ENCODE results near the gene ATP4B. TPM values are rescaled to one million over a fixed set of nuclear protein-coding genes. Genes with fewer than 3 reads are reported as not detected.

ATP4B gene
- total RNA-seq, 1 experiment from 2014 or later, result not detected

DNA sequence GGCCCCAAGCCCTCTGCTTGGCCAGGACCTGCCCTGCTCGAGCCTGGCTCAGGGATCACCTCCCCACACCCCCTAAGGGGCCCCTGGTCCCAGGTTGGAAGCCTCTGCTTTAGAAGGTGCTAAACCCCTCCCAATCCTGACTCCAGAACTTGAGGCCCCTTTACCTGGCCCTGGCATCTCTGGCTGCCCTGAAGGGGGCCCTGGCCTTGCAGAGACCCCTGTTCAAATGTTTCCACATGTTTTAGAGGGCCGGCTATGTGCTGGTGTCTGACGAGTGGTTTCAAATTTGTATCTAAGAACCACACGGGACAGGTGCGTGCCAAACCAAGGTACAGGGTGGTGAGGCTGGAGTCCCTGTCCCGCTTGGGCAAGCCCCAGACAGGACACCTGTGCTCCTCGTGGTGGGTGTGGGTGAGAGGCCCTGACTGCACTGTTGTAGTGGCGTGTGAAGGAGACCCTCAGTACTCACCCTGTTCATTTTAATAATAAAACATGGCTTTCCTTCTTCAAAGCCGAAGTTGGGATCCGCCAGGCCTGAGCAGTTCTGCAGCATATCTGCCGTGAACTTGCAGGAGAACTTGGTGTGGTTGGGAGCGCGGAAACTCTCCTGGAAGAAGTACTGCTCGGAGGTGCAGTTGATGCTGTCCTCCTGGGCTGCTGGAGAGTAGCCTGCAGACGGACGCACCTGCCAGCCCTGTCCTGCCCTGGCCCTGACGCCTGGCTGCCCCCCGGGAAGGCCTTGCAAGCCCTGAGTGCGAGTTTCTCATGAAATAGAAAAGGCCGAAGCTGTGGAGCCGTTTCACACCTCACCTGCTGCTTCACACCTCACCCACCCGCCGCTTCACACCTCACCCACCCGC lies 5.4 kb downstream of the ATP4B start:
- H3K9me3 Mint-ChIP-seq, result peaks cover 0 to 4% of the 10 kb centered on the region in 2 experiments; a peak in 2 of 5 replicates
- Histone ChIP-seq H3K23ac (ENCODE audit: insufficient read length, low read depth, low read length) (no peak overlapping the region), H4K20me1 (ENCODE audit: control insufficient read depth, insufficient read depth, insufficient read length) (no peaks in the 10 kb centered on the region), H2BK120ac (ENCODE audit: low read depth, low read length, poor library complexity, severe bottlenecking) (no peak overlapping the region), H3K79me1 (ENCODE audit: insufficient read depth, low read depth, low read length, poor library complexity, severe bottlenecking) (no peaks in the 10 kb centered on the region), H3K27ac (ENCODE audit: insufficient read length, low read depth, low read length) (no peak overlapping the region), H3T11ph (ENCODE audit: low read length) (no peak overlapping the region), H2AK5ac (ENCODE audit: insufficient read length, low read length) (no peak overlapping the region), H4K91ac (ENCODE audit: insufficient read length, low read depth, low read length) (no peak overlapping the region), H3K56ac (ENCODE audit: insufficient read length, low read depth, low read length) (no peak overlapping the region), H3K9me3 (ENCODE audit: control insufficient read depth, low read depth, low read length) (no peaks in the 10 kb centered on the region), H3K18ac (ENCODE audit: insufficient read length, low read depth, low read length) (no peak overlapping the region), H3K23me2 (ENCODE audit: insufficient read length, low read depth, low read length, poor library complexity, severe bottlenecking) (no peaks in the 10 kb centered on the region), H4K8ac (replicated peaks; ENCODE audit: insufficient read length, low read depth, low read length) (no peak overlapping the region), H3K27me3 (ENCODE audit: insufficient read depth, low read length) (no peaks in the 10 kb centered on the region), H3K79me2 (ENCODE audit: insufficient read depth, low read length) (no peaks in the 10 kb centered on the region), H3K14ac (ENCODE audit: insufficient read depth, low read length) (no peak overlapping the region), H2BK12ac (ENCODE audit: insufficient read length, low read depth, low read length) (no peak overlapping the region), H4K5ac (ENCODE audit: insufficient read length, low read depth, low read length) (no peak overlapping the region), H3K4ac (ENCODE audit: low read depth, low read length) (no peak overlapping the region), H2BK5ac (ENCODE audit: insufficient read length, low read length) (no peak overlapping the region), H3K9ac (ENCODE audit: extremely low read depth, insufficient read length, low read length) (no peak overlapping the region), H3K4me1 (ENCODE audit: insufficient read depth, low read length) (no peaks in the 10 kb centered on the region), H2BK20ac (ENCODE audit: low read depth, low read length, poor library complexity, severe bottlenecking) (no peak overlapping the region), H2BK15ac (ENCODE audit: low read depth, low read length) (no peak overlapping the region), H2AFZ (ENCODE audit: low read length) (no peak overlapping the region), H3K4me2 (ENCODE audit: insufficient read depth, insufficient read length, low read length) (no peak overlapping the region)
- no CpG with 5 or more reads among the region's 24 CpGs for WGBS (ENCODE audit: extremely low coverage, insufficient read length, low lambda C conversion rate)
- H3K4me3 Mint-ChIP-seq, result no peak overlapping the region
- peaks cover 7% of the 10 kb centered on the region in 2 experiments for H3K4me1 Mint-ChIP-seq
- no peak for DNase-seq
- no peak for TF ChIP-seq CTCF (conservative IDR thresholded peaks at IDR 0.05)
- peaks cover 0 to 14% (median 10%) of the 10 kb centered on the region in 3 experiments; a peak in 4 of 7 replicates for H3K36me3 Mint-ChIP-seq (ENCODE audit: insufficient read depth in 1 of 3, low read depth in 3 of 3)
- peak overlapping the region in 1 of 3 experiments; percentile 97; a peak in 1 of 7 replicates for H3K27ac Mint-ChIP-seq
- peaks cover 2% of the 10 kb centered on the region; the same call in 1 of the 2 replicates for H3K27me3 Mint-ChIP-seq (ENCODE audit: low read depth)

All from H9 (cell line).